ENCODE results near the gene SMIM21.

SMIM21 gene

DNA sequence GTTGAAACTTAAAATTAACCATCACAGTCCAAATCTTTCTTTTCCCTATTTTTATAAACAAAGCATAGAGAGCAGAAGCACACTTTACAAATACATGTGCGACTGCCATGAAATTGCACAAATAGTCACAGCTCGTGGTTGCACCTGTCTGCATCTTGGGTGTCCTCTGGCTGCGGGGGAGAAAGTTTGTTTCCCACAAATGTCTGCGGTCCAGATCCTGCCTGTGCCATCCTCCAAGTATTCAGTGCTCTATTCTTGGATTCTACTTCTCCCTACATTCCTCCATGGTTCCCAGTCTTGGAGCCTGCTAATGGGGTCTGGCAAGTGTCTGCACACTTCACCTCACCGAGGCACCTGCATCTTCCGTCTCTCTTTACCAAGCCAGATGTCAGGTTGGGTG is 52.2 kb downstream of the SMIM21 start:
- no peak for DNase-seq

DNA sequence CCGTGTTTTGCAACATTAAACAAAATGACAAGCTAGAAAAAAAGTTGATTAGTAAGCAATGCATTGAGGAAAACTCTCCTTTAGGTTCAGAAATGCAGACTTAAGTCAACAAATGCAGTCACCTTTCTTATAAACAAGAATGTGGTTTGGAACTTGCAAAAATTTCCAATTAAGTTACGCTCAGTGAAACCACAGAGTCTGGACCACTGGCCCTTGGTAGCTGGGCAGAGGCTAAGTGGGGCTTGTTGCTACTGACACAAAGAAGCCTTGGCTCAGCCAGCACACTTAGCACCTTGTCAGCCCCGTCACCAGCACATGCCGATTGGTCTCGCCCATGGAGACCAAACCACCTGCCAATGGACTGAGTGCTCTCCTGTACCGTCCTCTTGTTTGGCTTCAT is 53.0 kb downstream of the SMIM21 start:
- DNase-seq, result no peak

DNA sequence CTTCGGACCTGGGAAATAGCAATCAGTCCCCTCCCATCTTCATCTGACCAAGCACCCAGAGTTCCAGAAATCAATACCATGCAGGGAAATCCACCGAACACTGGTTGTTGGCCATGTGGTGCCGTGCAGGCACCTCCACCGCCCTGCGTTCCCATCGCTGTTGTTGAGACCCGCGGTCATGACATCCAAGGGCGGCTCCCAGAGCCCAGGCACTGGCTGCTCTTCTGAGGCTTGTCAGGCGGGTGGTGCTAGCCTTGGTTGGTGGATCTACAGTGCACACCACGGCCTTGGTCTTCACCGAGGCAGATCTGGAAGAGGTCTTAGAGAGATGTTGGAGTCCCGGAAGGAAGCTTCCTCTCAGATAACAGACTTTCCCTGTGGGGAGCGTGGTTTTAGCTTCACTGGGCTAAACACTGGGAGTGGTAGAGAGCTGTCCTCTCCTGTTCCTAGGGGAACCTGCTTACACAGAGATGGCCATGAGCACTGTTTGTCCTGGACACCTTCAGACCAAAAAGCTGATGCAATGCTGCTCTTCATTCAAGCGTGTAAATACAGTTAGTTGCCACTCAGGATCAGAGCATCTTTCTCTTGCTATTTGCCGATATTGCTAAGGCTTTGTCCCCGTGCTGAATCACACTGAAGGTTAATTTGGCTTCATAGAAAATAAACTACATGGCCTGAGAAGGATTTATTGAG is 58.3 kb downstream of the SMIM21 start:
- DNase-seq, result no peak

DNA sequence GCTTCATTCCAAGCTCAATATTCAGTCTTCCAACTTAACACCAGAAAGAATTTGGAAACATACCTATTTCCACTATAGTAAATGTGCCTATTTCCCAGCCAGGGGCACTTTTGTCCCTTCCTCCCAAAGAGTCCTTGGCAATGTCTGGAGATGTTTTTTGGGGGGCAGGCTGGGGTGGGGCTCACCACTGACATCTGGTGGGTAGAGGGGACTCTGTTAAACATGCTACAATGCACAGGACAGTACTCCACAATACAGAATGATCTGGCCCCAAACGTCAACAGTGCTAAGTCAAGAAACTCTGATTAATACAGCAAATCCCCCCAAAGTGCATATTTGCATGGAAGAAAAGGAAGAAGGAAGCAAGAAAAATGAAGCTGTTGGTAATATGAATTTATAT is 61.7 kb downstream of the SMIM21 start:
- DNase-seq, result no peak

DNA sequence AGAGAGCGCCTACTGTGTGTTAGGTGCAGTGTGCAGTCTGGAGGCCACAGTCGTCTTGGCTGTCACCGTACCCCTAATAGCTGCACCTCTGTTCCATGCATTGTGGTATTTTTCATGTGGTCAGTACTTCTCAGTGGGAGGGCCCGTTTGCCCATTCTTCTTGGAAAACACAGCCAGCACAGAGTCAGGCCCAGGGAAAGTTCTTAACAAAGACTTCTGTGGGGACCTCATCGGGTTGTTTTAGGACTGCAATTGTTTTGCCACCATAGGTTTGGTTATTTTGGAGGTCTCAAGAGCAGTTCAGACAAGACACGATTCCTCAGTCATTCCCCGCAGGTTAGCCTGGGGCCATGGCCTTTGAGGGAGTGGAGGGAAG is 62.3 kb downstream of the SMIM21 start:
- no peak for DNase-seq

DNA sequence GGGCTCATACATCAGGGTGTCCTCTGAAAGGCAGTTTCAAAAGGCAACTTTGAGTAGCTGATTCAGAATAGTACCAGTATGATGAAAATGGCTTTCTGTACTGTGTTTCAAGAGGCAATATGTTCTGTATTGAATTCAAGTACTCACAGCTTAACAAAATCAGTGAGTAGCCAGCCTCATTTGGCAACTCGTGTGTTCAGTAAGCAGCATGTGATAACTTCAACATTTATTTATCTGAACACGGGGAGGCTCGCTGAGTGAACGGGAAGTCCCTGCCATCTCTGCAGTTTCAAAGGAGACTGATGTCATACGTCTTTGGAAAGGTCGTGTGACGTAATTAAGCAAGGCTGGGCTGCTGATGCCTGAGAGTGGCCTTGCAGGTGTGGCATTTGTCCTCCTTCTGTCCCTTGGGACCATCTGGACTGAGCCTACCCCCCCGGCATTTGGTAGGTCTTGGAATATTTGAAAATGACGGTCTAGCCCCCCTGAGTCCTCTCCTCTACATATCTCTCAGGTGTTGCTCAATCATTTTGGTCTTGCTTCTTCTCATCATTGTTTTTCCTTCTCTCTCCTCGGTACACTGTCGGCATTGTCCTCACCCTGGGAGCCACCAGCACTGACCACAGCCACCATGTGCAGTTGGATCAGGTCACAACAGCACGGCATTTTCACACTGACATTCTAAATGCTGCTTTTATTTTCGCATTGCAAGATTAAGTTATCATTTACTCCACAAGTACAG is 62.8 kb downstream of the SMIM21 start:
- DNase-seq, result no peak

DNA sequence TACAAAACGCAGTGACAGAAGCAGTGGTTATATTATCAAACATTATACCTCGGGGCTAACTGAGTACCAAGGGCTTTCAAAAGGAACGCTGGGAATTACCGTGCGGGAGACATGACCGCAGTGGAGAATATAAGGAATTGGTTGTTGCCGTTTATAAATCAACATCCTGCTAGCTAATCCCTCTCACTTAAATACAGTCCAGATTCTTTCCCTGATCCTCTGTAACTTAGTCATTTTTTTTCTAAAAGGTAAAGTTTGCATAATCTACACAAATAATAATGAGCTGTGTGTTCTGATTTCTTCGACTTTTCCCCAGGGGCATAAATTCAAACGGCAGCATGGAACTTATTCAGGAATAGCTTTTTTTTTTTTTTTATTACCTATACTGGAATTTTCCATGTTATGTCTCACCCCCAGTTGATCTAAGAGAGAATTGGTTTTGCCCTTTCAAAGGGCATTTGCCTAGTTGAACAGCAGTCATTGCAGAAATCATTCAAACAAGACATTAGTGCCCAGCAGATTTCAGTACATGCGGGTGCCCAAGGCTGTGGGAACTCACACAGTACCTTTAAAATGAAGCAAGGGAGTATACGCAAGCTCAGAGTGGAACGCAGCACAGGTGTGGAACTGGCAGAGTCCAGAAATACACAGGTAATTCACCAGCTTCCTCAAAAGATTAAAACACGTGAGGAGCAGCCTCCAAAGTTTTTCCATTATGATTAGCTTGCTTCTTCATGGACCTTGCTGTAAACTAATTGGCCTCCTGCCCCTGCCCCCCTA is 63.9 kb downstream of the SMIM21 start:
- no peak for DNase-seq

DNA sequence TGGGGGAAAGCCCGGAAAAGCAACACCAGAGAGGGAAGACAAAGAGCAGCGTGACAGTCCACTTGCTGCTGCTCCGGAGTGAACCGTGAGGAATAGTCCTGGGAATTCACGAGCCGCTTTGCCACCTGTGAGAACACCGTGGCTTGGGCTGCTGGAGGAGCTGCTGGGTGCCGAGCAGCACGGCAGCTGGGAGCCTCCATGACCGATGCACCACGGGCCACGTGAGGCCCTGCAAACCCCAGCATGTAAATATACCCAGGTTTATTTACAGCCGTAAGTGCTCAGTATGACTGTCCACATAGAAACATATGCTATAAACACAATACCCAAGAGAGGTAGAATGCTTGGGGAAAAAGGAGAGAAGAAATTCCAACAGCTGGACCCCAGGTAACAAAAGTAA is 65.1 kb downstream of the SMIM21 start:
- no peak for DNase-seq

DNA sequence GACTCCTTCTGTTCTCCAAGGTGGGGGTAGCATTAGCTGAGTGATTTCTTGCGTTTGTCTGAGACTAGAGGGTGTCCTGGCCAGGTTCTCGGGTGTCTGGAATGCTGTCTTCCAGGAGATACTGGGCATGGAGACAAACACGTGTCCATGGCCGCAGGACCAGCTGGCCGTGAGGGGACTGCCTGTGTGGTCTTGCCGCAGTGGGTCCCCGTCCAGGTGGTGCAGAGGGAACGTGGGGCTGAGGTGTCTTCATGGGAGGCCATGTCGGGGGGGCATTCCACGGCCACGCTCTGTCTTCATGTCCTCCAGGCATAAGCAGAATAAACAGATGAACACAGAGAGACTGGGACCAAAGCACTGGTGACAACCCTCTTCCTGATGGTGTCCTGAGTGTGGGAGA is 66.6 kb downstream of the SMIM21 start:
- DNase-seq, result no peak

DNA sequence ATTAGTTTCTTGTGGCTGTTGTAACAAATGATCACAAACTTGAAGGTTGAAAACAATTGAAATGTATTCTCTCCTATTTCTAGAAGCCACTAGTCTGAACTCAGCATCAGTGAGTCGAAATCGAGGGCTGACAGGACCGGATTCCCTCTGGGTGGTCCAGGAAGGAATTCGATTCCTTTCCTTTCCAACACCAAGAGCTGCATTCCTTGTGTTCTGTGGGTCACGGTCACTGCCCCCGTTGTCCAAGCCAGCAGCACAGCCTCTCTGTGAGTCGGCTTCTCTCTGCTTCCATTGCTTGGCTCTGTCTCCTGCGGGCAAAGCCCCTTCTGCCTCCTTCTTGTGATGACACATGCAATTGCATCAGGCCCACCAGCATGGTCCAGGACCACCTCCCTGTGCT is 67.3 kb downstream of the SMIM21 start:
- no peak for DNase-seq

Data from NCI-H1694 treated with DMSO at 0.1 percent for 48 hours (cell line).